ENCODE measurements around the gene PTGS1.

The PTGS1 gene

GRCh38 chr9:122374885-122375420 is 4.1 kb downstream of the PTGS1 start:
- DNase-seq (ENCODE audit: low read depth): no peak

- no peak for DNase-seq (ENCODE audit: low read depth)
These were observed 6.0 kb downstream of the PTGS1 start for GRCh38 chr9:122376796-122377195.

GRCh38 chr9:122377241-122378164 is 6.7 kb downstream of the PTGS1 start:
- DNase-seq (ENCODE audit: low read depth): no peak

GRCh38 chr9:122378236-122378635 is 7.4 kb downstream of the PTGS1 start:
- no peak for DNase-seq (ENCODE audit: low read depth)

- DNase-seq (ENCODE audit: low read depth): no peak
These were observed 8.5 kb downstream of the PTGS1 start for GRCh38 chr9:122379340-122379739.

GRCh38 chr9:122380293-122380692 is 9.5 kb downstream of the PTGS1 start:
- DNase-seq (ENCODE audit: low read depth): no peak

- no peak for DNase-seq (ENCODE audit: low read depth)
These were observed 10.6 kb downstream of the PTGS1 start for GRCh38 chr9:122381206-122381950.

GRCh38 chr9:122382901-122383850 is 12.4 kb downstream of the PTGS1 start:
- DNase-seq (ENCODE audit: low read depth): no peak

- DNase-seq (ENCODE audit: low read depth): no peak
These were observed 13.2 kb downstream of the PTGS1 start for GRCh38 chr9:122383992-122384461.

- DNase-seq (ENCODE audit: low read depth): no peak
These were observed 15.6 kb downstream of the PTGS1 start for GRCh38 chr9:122386311-122386872.

- no peak for DNase-seq (ENCODE audit: low read depth)
These were observed 16.7 kb downstream of the PTGS1 start for GRCh38 chr9:122387536-122387935.

- DNase-seq (ENCODE audit: low read depth): no peak
These were observed 18.4 kb downstream of the PTGS1 start for GRCh38 chr9:122389195-122389594.

GRCh38 chr9:122389799-122390481 is 19.1 kb downstream of the PTGS1 start:
- no peak for DNase-seq (ENCODE audit: low read depth)

- no peak for DNase-seq (ENCODE audit: low read depth)
These were observed 21.5 kb downstream of the PTGS1 start for GRCh38 chr9:122392284-122392683.

GRCh38 chr9:122392714-122393113 is 21.9 kb downstream of the PTGS1 start:
- no peak for DNase-seq (ENCODE audit: low read depth)

- no peak for DNase-seq (ENCODE audit: low read depth)
These were observed 22.6 kb downstream of the PTGS1 start for GRCh38 chr9:122393284-122393983.

GRCh38 chr9:122394265-122395125 is 23.7 kb downstream of the PTGS1 start:
- DNase-seq (ENCODE audit: low read depth): no peak

- no peak for DNase-seq (ENCODE audit: low read depth)
These were observed 25.9 kb downstream of the PTGS1 start for GRCh38 chr9:122396614-122397148.

GRCh38 chr9:122397749-122398148 is 26.9 kb downstream of the PTGS1 start:
- no peak for DNase-seq (ENCODE audit: low read depth)

Measured in T-helper 22 cell (primary cell).